Endothelial cell (in vitro differentiated cells): ENCODE results near the gene TAF13. TPM values are rescaled to one million over a fixed set of nuclear protein-coding genes. Genes with fewer than 3 reads are reported as not detected.
A peak's percentile ranks its signal among the peaks of the same experiment; 100 is the strongest.

Experiments used
- DNase-seq: peaks from one replicate; pipeline ENCODE4 v3.0.0; 2021; ENCODE audit warnings: low spot score
- H3K27ac Mint-ChIP-seq: one replicate; pipeline ENCODE4 v1.8.0; 2021; ENCODE audit warnings: mixed read lengths, inconsistent platforms; ENCODE audit not compliant: unreplicated experiment
- H3K27me3 Mint-ChIP-seq: one replicate; pipeline ENCODE4 v1.8.0; 2021; ENCODE audit warnings: mild to moderate bottlenecking, moderate library complexity, mixed read lengths, inconsistent platforms; ENCODE audit not compliant: unreplicated experiment
- H3K36me3 Mint-ChIP-seq: one replicate; pipeline ENCODE4 v1.8.0; 2021; ENCODE audit warnings: mild to moderate bottlenecking, low read depth, mixed read lengths, inconsistent platforms; ENCODE audit not compliant: unreplicated experiment
- H3K4me1 Mint-ChIP-seq: one replicate; pipeline ENCODE4 v1.8.0; 2021; ENCODE audit warnings: mild to moderate bottlenecking, mixed read lengths, inconsistent platforms; ENCODE audit not compliant: unreplicated experiment
- H3K4me3 Mint-ChIP-seq: one replicate; pipeline ENCODE4 v1.8.0; 2021; ENCODE audit warnings: mild to moderate bottlenecking, mixed read lengths, inconsistent platforms; ENCODE audit not compliant: unreplicated experiment
- H3K9me3 Mint-ChIP-seq: one replicate; pipeline ENCODE4 v1.8.0; 2021; ENCODE audit warnings: mixed read lengths, inconsistent platforms; ENCODE audit not compliant: unreplicated experiment
- CTCF ChIP-seq: fragments of 200-600 bp; sonication (generic); IDR thresholded peaks from one replicate; pipeline ENCODE4 v1.5.0; 2021; ENCODE audit warnings: antibody characterized with exemption; ENCODE audit not compliant: unreplicated experiment
- total RNA-seq: library from RNA; stranded (reverse); fragmentation: NEBNext Ultra II Directional; extraction: Animal tissue kit (Norgen Biotek cat#: 25700); gene quantifications from one replicate; pipeline ENCODE4 v1.2.1, GENCODE V29; 2021; ENCODE audit not compliant: unreplicated experiment

The TAF13 gene
- total RNA-seq, 1 donor from 2014 or later, result 33.7 TPM

- no peaks in the 10 kb centered on the region for H3K36me3 Mint-ChIP-seq
- H3K27me3 Mint-ChIP-seq, result peaks cover 5% of the 10 kb centered on the region
- no peak for TF ChIP-seq CTCF
- no peaks in the 10 kb centered on the region for H3K9me3 Mint-ChIP-seq
- peaks cover 15% of the 10 kb centered on the region for H3K4me1 Mint-ChIP-seq
- peak overlapping the region; percentile 33 for H3K27ac Mint-ChIP-seq
- H3K4me3 Mint-ChIP-seq, result no peak overlapping the region
- no peak for DNase-seq
Observed at GRCh38 chr1:109080441-109081082, 4.8 kb upstream of the TAF13 start.

GRCh38 chr1:109079240-109079622, 3.4 kb upstream of the TAF13 start:
- peaks cover 7% of the 10 kb centered on the region for H3K27me3 Mint-ChIP-seq
- H3K9me3 Mint-ChIP-seq, result no peaks in the 10 kb centered on the region
- no peak overlapping the region for H3K27ac Mint-ChIP-seq
- no peak for TF ChIP-seq CTCF
- no peak overlapping the region for H3K4me3 Mint-ChIP-seq
- DNase-seq, result no peak
- H3K36me3 Mint-ChIP-seq, result peaks cover 3% of the 10 kb centered on the region
- peaks cover 23% of the 10 kb centered on the region for H3K4me1 Mint-ChIP-seq

- no peak overlapping the region for H3K4me3 Mint-ChIP-seq
- no peak for TF ChIP-seq CTCF
- peaks cover 8% of the 10 kb centered on the region for H3K27me3 Mint-ChIP-seq
- H3K27ac Mint-ChIP-seq, result no peak overlapping the region
- H3K9me3 Mint-ChIP-seq, result no peaks in the 10 kb centered on the region
- no peak for DNase-seq
- H3K4me1 Mint-ChIP-seq, result peaks cover 23% of the 10 kb centered on the region
- H3K36me3 Mint-ChIP-seq, result peaks cover 3% of the 10 kb centered on the region
Observed at GRCh38 chr1:109078317-109078716, 2.5 kb upstream of the TAF13 start.

- H3K4me1 Mint-ChIP-seq, result peaks cover 1% of the 10 kb centered on the region
- H3K4me3 Mint-ChIP-seq, result no peak overlapping the region
- no peak for DNase-seq
- H3K36me3 Mint-ChIP-seq, result peaks cover 5% of the 10 kb centered on the region
- peaks cover 6% of the 10 kb centered on the region for H3K27me3 Mint-ChIP-seq
- H3K27ac Mint-ChIP-seq, result no peak overlapping the region
- no peak for TF ChIP-seq CTCF
- no peaks in the 10 kb centered on the region for H3K9me3 Mint-ChIP-seq
Observed at GRCh38 chr1:109069294-109069693, 6.5 kb downstream of the TAF13 start.

- Mint-ChIP-seq H3K4me3 (no peak overlapping the region), H3K36me3 (peaks cover 5% of the 10 kb centered on the region), H3K4me1 (no peaks in the 10 kb centered on the region), H3K9me3 (no peaks in the 10 kb centered on the region), H3K27ac (no peak overlapping the region), H3K27me3 (peaks cover 2% of the 10 kb centered on the region)
- no peak for TF ChIP-seq CTCF
- DNase-seq, result no peak
Observed at GRCh38 chr1:109067883-109068282, 7.9 kb downstream of the TAF13 start.
